IMR-90 (cell line): ENCODE data around the gene ATXN1. TPM values are rescaled to one million over a fixed set of nuclear protein-coding genes. Genes with fewer than 3 reads are reported as not detected.
"Not testable (repeated sequence)": the region's sequence is repeated elsewhere in the genome, so short reads cannot be mapped to it uniquely, and the experiment has no call there.

Source experiments
- ATAC-seq: fragments of 200-7000 bp; cut with Tn5 transposase; 2 replicates; pipeline ENCODE4 v1.9.1; 2020; ENCODE audit warnings: low read depth, mild to moderate bottlenecking, moderate library complexity
- BruUV-seq: library from RNA; stranded (reverse); fragments of 400-500 nt; replicated peaks from 2 replicates; lab custom pipeline; 2021; lab: Mats Ljungman, UMichigan
- CTCF ChIA-PET: fragments of 300-600 bp; formaldehyde crosslinking; extraction: SDS; loops from one replicate; lab custom pipeline; 2021; ENCODE audit warnings: antibody characterized with exemption; lab: Yijun Ruan, JAX
- POLR2A ChIA-PET: fragments of 300-600 bp; sonication (Branson Sonifier 250); formaldehyde crosslinking; loops from one replicate; lab custom pipeline; 2022; ENCODE audit warnings: antibody characterized with exemption; ENCODE audit not compliant: unreplicated experiment; lab: Charles Lee
- DNase-seq: peaks from one replicate; pipeline ENCODE4 v3.0.0; 2013
- H2AFZ ChIP-seq: replicated peaks from 2 replicates; pipeline ENCODE3; 2013; ENCODE audit warnings: low read length, mild to moderate bottlenecking; ENCODE audit not compliant: poor library complexity
- H2AK5ac ChIP-seq: 2 replicates; pipeline ENCODE4 v1.6.1; 2013; ENCODE audit warnings: low read depth, low read length, inconsistent platforms
- H2AK9ac ChIP-seq: replicated peaks from 2 replicates; pipeline ENCODE3; 2013; ENCODE audit warnings: mild to moderate bottlenecking, low read depth, low read length, moderate library complexity; ENCODE audit not compliant: poor library complexity
- H2BK120ac ChIP-seq: 2 replicates; pipeline ENCODE4 v1.6.1; 2013; ENCODE audit warnings: low read depth, low read length, inconsistent platforms
- H2BK15ac ChIP-seq: 3 replicates; pipeline ENCODE4 v1.6.1; 2013; ENCODE audit warnings: low read depth, low read length, inconsistent platforms
- H2BK20ac ChIP-seq: 2 replicates; pipeline ENCODE4 v1.6.1; 2013; ENCODE audit warnings: low read depth, mild to moderate bottlenecking, inconsistent platforms, low read length, moderate library complexity
- H2BK5ac ChIP-seq: 2 replicates; pipeline ENCODE4 v1.6.1; 2013; ENCODE audit warnings: mild to moderate bottlenecking, low read depth, low read length, inconsistent platforms; ENCODE audit not compliant: poor library complexity, severe bottlenecking
- H3K14ac ChIP-seq: replicated peaks from 2 replicates; pipeline ENCODE4 v1.6.1; 2013; ENCODE audit warnings: low read depth, low read length, inconsistent platforms
- H3K18ac ChIP-seq: 2 replicates; pipeline ENCODE4 v1.6.1; 2013; ENCODE audit warnings: low read depth, low read length, control low read depth
- H3K23ac ChIP-seq: 2 replicates; pipeline ENCODE4 v1.6.1; 2013; ENCODE audit warnings: low read depth, low read length, inconsistent platforms
- H3K27ac ChIP-seq: 2 replicates; pipeline ENCODE4 v1.5.1; 2013; ENCODE audit warnings: mild to moderate bottlenecking, control low read depth, low read length; ENCODE audit not compliant: insufficient read depth
- H3K27me3 ChIP-seq: 2 replicates; pipeline ENCODE4 v1.6.1; 2013; ENCODE audit warnings: low read length; ENCODE audit not compliant: control insufficient read depth, insufficient read depth
- H3K36me3 ChIP-seq: 2 replicates; pipeline ENCODE4 v1.6.1; 2013; ENCODE audit warnings: low read length, mixed read lengths; ENCODE audit not compliant: control insufficient read depth, insufficient read depth
- H3K4ac ChIP-seq: 2 replicates; pipeline ENCODE4 v1.6.1; 2013; ENCODE audit warnings: low read depth, low read length, inconsistent platforms
- H3K4me1 ChIP-seq: 2 replicates; pipeline ENCODE4 v1.6.1; 2013; ENCODE audit warnings: low read length, mixed read lengths; ENCODE audit not compliant: control insufficient read depth, insufficient read depth
- H3K4me2 ChIP-seq: 2 replicates; pipeline ENCODE4 v1.6.1; 2013; ENCODE audit warnings: low read depth, mild to moderate bottlenecking, control low read depth, low read length, moderate library complexity
- H3K4me3 ChIP-seq: 2 replicates; pipeline ENCODE4 v1.5.1; 2013; ENCODE audit warnings: low read depth, mild to moderate bottlenecking, control low read depth, low read length, moderate library complexity; ENCODE audit not compliant: insufficient read depth
- H3K56ac ChIP-seq: 2 replicates; pipeline ENCODE4 v1.6.1; 2013; ENCODE audit warnings: low read length, inconsistent platforms; ENCODE audit not compliant: insufficient read depth; ENCODE audit errors: extremely low read depth
- H3K79me1 ChIP-seq, 2 experiments: 2 replicates each; pipeline ENCODE4 v1.6.1; 2013; ENCODE audit warnings: low read length in 2 of 2, inconsistent platforms in 1 of 2, low read depth in 1 of 2
- H3K9ac ChIP-seq: 2 replicates; pipeline ENCODE4 v1.6.1; 2013; ENCODE audit warnings: low read depth, low read length, control low read depth
- H3K9me1 ChIP-seq: 2 replicates; pipeline ENCODE4 v1.6.1; 2013; ENCODE audit warnings: low read length, inconsistent platforms; ENCODE audit not compliant: insufficient read depth
- H3K9me3 ChIP-seq: 2 replicates; pipeline ENCODE4 v1.6.1; 2013; ENCODE audit warnings: low read length; ENCODE audit not compliant: control insufficient read depth, insufficient read depth
- H4K20me1 ChIP-seq: 2 replicates; pipeline ENCODE4 v1.6.1; 2013; ENCODE audit warnings: low read length, inconsistent platforms; ENCODE audit not compliant: insufficient read depth
- H4K5ac ChIP-seq: 2 replicates; pipeline ENCODE4 v1.6.1; 2013; ENCODE audit warnings: mild to moderate bottlenecking, low read depth, low read length, control low read depth
- H4K8ac ChIP-seq, 2 experiments: 2 replicates each; pipeline ENCODE4 v1.6.1; 2013; ENCODE audit warnings: low read depth in 2 of 2, low read length in 2 of 2, control low read depth in 1 of 2, inconsistent platforms in 1 of 2
- H4K91ac ChIP-seq: 2 replicates; pipeline ENCODE4 v1.6.1; 2013; ENCODE audit warnings: low read depth, low read length, inconsistent platforms; ENCODE audit not compliant: insufficient read depth
- WGBS, 2 experiments: methylation state at CpG; one replicate each; pipeline versions ENCODE4 v1.1.5 to v1.1.7; 2013; ENCODE audit warnings: missing lambda C conversion rate in 2 of 2; ENCODE audit not compliant: insufficient read length in 1 of 2; ENCODE audit errors: extremely low coverage in 2 of 2; 5-methylcytosine and 5-hydroxymethylcytosine counted together
- dilution Hi-C: fragments of 300-500 bp; cut with HindIII; formaldehyde crosslinking; loops from one replicate; pipeline ENCODE4 v1.14.3; 2018; ENCODE audit warnings: low sequenced_read_pairs; ENCODE audit not compliant: unreplicated experiment
- in situ Hi-C: fragments of 300-500 bp; cut with MboI; formaldehyde crosslinking; loops from 3 replicates; pipeline ENCODE4 v1.14.3; 2019; ENCODE audit warnings: low sequenced_read_pairs, inconsistent platforms, mixed read lengths
- intact Hi-C: fragments of 100-400 bp; cut with micrococcal nuclease; formaldehyde crosslinking; loops from 2 replicates; pipeline ENCODE4 v1.10.0; 2022
- polyA plus RNA-seq, 3 experiments: library from polyadenylated mRNA; depleted of rRNA; stranded (reverse); fragments of >200 nt; gene quantifications; 2 replicates each; pipeline ENCODE4 v1.2.3, GENCODE V29; 2012; ENCODE audit warnings: low replicate concordance in 1 of 3
- total RNA-seq: library from RNA; depleted of rRNA; stranded (reverse); fragments of >200 nt; gene quantifications from 2 replicates; pipeline ENCODE4 v1.2.3, GENCODE V29; 2012

Gene ATXN1
- total and polyA plus RNA-seq, 2 of the 4 experiments (the other 2 are of a cell fraction): 7.3 to 11.1 TPM

DNA sequence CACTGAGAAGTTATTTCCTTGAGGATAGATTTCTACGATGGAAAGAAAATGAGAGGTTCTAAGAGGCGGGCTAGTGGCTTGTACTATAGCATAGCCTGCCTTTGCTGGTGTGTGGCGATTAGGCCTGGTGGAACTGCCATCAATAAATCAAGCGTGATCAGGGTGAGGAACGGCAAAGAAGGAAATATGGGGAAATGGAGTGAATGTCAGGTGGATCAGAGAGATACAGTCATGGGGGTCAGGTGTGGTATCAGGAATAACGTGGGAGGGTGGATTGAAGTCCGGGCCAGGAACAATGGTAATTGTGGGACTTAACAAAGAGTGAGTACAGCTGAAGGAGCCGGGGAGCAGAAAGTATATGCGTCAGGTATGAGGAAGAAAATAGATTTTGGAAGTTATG, 500.7 kb downstream of the ATXN1 start:
- POLR2A ChIA-PET, H2BK20ac ChIP-seq, H3K18ac ChIP-seq, ATAC-seq, DNase-seq, intact Hi-C loops, H2AK5ac ChIP-seq, H3K36me3 ChIP-seq, H2AFZ ChIP-seq, H3K4me3 ChIP-seq, H4K91ac ChIP-seq, H3K4me1 ChIP-seq, H3K23ac ChIP-seq, H3K27me3 ChIP-seq, H2AK9ac ChIP-seq, H4K5ac ChIP-seq, H3K14ac ChIP-seq, H3K79me1 ChIP-seq, H3K4me2 ChIP-seq, H3K4ac ChIP-seq, H3K9ac ChIP-seq, H4K8ac ChIP-seq, BruUV-seq, H2BK5ac ChIP-seq, H3K9me1 ChIP-seq, dilution Hi-C loops, H3K56ac ChIP-seq, CTCF ChIA-PET, H2BK15ac ChIP-seq, H2BK120ac ChIP-seq, H4K20me1 ChIP-seq, H3K9me3 ChIP-seq, in situ Hi-C loops, H3K27ac ChIP-seq: not testable (repeated sequence)
- WGBS, 2 experiments: no CpG with 5 or more reads among the region's 9 CpGs

DNA sequence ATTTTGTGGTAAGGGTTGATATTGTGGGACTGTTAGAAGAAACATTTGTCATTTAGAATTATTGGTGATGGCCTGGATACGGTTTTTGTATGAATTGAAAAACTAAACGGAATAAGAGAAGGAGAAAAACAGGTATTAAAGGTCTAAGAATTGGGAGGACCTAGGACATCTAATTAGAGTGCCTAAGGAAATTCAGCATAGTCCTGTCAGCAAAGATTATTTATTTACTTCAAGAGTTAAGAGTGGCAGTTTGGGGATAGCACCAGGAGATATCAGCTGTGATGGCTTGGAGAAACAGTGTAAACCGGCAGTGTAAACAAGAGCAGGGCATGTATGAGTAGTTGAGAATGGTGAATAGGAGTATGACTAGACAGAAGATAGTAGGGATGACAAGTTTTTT, 501.7 kb downstream of the ATXN1 start:
- H2BK20ac ChIP-seq, H3K4me2 ChIP-seq, H3K9me3 ChIP-seq, H2AK5ac ChIP-seq, H3K56ac ChIP-seq, H2AFZ ChIP-seq, H3K4me3 ChIP-seq, H3K27ac ChIP-seq, H3K14ac ChIP-seq, H3K4ac ChIP-seq, H3K4me1 ChIP-seq, H2AK9ac ChIP-seq, H4K5ac ChIP-seq, H3K9me1 ChIP-seq, ATAC-seq, dilution Hi-C loops, H3K36me3 ChIP-seq, H4K20me1 ChIP-seq, H2BK120ac ChIP-seq, intact Hi-C loops, H3K79me1 ChIP-seq, CTCF ChIA-PET, H2BK5ac ChIP-seq, BruUV-seq, H2BK15ac ChIP-seq, H3K9ac ChIP-seq, H3K27me3 ChIP-seq, H3K23ac ChIP-seq, H4K8ac ChIP-seq, H4K91ac ChIP-seq, DNase-seq, in situ Hi-C loops, H3K18ac ChIP-seq, POLR2A ChIA-PET: not testable (repeated sequence)
- no CpG with 5 or more reads among the region's 3 CpGs for WGBS, 2 experiments
